NCI-H69 (cell line): ENCODE results near the gene ZNF566.

Experiments used
- DNase-seq: peaks from one replicate; lab custom pipeline; 2025; lab: John Stamatoyannopoulos, UW

The ZNF566 gene

DNA sequence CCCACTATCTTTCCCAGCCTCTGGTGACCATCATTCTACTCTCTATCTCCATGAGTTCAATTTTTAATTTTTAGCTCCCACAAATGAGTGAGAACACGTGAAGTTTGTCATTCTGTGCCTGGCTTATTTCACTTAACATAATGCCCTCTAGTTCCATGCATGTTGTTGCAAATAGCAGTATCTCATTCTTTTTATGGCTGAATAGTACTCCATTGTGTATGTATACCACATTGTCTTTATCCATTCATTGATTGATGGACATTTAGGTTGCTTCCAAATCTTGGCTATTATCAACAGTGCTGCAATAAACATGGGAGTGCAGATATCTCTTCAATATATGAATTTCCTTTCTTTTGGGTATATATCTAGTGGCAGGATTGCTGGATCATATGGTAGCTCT, 48.0 kb downstream of the ZNF566 start:
- DNase-seq, result no peak

DNA sequence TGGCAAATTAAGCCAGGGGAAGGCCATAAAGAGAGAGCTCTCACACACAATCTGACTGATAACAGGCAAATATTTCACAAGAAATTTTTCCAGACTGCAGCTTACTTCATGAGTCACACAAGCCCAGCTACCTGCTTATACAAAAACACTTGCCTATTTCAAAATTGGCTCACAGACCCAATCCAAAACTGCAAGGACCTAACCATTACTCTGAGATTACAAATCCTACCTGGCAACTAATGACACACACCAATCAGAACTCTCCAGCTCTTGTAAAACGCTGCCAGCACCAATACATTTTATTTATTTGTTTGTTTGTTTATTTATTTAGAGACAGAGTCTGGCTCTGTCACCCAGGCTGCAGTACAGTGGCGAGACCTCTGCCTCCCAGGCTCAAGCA, 52.8 kb downstream of the ZNF566 start:
- DNase-seq, result no peak

GRCh38 chr19:36423925-36424324, 65.4 kb downstream of the ZNF566 start:
- DNase-seq, result no peak

DNA sequence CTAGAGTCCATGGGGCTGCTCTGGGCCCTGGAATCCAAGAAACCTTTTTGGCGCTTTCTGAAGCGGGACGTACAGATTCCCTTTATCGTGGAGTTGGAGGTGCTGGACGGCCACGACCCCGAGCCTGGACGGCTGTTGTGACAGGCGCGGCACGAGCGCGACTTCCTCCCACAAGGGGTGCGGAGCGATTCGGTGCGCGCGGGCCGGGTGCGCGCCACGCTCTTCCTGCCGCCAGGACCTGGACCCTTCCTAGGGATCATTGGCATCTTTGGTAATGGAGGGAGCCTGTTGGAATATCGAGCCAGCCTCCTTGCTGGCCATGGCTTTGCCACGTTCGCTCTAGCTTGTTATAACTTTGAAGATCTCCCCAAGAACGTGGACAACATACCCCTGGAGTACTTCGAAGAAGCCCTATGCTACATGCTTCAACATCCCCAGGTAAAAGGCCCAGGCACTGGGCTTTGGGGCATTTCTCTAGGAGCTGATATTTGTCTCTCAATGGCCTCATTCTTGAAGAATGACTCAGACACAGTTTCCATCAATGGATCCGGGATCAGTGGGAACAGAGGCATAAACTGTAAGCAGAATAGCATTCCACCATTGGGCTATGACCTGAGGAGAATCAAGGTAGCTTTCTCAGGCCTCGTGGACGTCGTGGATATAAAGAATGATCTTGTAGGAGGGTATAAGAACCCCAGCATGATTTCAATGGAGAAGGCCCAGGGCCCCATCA, 67.4 kb downstream of the ZNF566 start:
- DNase-seq, result no peak

DNA sequence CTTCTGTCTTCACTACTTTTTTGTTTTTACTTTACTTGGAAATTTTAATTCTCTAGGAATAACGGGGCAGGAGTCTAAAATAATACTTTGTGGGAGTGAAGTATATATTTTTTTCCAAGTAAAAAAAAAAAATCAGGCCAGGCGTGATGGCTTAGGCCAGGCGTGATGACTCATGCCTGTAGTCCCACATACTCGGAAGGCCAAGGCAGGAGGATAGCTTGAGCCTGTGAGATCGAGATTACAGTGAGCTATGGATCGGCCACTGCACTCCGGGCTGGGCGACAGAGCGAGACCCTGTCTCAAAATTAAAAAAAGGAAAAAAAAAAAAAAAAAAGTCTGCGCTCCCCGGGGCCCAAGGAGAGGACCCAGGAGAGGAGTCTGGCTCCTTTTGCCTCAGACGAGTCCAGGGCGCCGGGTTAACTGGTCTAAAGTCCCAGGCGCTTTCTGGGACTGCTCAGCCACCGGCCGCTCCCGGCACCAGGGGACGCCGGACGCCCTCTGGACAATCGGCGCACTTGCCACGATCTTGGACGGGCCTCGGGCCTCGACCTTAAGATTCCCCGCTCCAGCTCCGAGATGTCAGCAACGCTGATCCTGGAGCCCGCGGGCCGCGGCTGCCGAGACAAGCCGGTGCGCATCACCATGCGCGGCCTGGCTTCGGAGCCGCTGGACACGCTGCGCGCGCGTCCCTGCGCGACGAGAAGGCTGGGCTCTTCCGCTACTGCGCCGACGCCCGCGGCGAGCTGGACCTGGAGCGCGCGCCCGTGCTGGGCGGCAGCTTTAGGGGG, 68.2 kb downstream of the ZNF566 start:
- DNase-seq, result no peak

- peak; percentile 85 for DNase-seq
These were observed 70.9 kb downstream of the ZNF566 start, which contains the start of gene ZFP82 for GRCh38 chr19:36418287-36419001. Gene ZFP82 (minus strand): TSS chr19:36418644. CDS start chr19:36409789, 8,855 bp downstream.

- no peak for DNase-seq
These were observed 71.5 kb downstream of the ZNF566 start for GRCh38 chr19:36417752-36418286.

DNA sequence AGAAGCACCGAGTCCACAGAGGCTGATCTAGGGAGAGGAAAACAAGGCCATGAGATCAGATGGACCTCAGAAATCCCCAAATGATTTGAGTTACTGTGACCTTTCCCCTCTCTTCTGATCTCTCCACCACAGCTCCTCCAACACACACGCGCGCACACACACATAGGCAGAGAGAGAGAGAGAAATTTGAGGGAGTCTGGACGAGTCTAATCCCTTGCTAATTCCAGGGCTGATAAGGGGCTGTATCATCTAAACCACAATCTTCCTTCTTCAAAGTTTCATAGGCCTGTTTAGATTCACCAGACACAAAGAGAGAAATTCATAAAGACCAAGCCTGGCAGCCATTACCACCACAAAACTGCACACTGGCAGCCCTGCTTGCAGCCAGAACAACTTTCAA, 79.5 kb downstream of the ZNF566 start:
- no peak for DNase-seq

DNA sequence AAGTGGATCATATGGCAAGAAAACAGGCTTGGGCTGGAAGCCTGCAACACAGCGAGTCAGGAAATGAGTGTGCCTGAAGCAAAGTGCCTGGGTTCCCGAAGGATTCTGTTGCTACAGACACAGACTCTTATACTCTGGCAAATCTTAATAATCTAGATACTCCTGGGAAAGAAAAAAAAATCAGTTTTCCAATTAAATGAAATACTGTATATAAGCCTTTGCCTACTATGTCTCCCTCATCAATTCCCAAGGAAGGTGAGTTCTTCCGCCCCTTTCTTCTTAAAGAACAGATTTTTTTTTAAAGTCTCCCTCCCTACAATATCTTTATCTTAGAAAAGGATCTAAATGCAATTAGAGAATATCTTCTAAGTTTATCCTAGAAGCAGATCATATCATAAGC, 81.3 kb downstream of the ZNF566 start:
- DNase-seq, result no peak

DNA sequence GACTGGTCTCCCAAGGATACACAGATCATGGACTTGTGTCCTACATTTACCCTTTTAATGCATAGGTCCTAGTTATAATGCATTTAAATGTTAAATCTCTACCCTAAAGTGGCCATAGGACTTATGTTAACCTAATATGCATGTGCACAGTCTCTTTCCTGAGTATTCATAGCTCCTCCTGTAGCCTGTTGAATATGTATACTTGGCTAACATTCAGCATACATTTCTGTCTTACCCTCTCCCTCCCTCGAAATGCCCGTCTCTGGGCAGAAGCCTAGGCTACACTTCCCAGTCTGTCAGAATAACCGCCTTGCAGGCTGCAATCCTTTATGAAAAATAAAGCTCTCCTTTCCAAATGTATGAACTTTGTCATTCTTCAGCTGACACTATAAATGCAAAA, 84.9 kb downstream of the ZNF566 start:
- DNase-seq, result no peak

- no peak for DNase-seq
These were observed 87.9 kb downstream of the ZNF566 start for GRCh38 chr19:36401475-36401874.

DNA sequence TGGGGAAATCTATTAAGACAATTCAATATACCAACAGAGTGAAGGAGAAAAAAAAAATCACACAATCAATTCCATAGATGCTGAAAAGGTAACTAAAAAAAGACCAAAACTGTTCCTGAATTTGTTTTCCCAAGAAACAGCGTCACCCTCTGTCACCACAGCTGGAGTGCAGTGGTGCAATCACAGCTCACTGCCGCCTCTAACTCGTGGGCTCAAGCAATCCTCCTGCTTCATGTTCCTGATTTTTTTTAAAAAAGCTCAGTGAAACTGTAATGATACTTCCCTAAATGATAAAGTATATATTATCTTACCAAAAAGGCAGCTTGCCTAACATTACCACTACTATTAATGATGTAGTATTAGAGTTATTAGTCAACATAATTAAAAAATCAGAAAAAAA, 90.8 kb downstream of the ZNF566 start:
- DNase-seq, result no peak
